Smooth muscle cell (in vitro differentiated cells): ENCODE results near the gene NDUFC2. TPM values are rescaled to one million over a fixed set of nuclear protein-coding genes. Genes with fewer than 3 reads are reported as not detected.

Source experiments
- DNase-seq: peaks from one replicate; lab custom pipeline; 2025; ENCODE audit not compliant: unreplicated experiment; lab: John Stamatoyannopoulos, UW
- H2AFZ ChIP-seq: fragments of 200-600 bp; sonication (generic); 2 replicates; pipeline ENCODE4 v1.6.0; 2016; ENCODE audit warnings: antibody characterized with exemption, low read depth, mild to moderate bottlenecking
- H3F3A ChIP-seq: fragments of 200-600 bp; sonication (generic); 2 replicates; pipeline ENCODE4 v1.6.0; 2017; ENCODE audit warnings: antibody characterized with exemption, low read depth
- H3K27ac ChIP-seq: fragments of 200-600 bp; sonication (generic); 2 replicates; pipeline ENCODE4 v1.5.1; 2016; ENCODE audit warnings: low read depth, mild to moderate bottlenecking
- H3K27me3 ChIP-seq: fragments of 200-600 bp; sonication (generic); 2 replicates; pipeline ENCODE4 v1.6.1; 2016; ENCODE audit warnings: low read depth, mild to moderate bottlenecking
- H3K36me3 ChIP-seq: fragments of 200-600 bp; sonication (generic); 2 replicates; pipeline ENCODE4 v1.5.1; 2016; ENCODE audit warnings: low read depth
- H3K4me1 ChIP-seq: fragments of 200-600 bp; sonication (generic); 2 replicates; pipeline ENCODE4 v1.5.1; 2016; ENCODE audit warnings: low read depth
- H3K4me2 ChIP-seq: fragments of 200-600 bp; sonication (generic); 2 replicates; pipeline ENCODE4 v1.6.0; 2016; ENCODE audit warnings: mild to moderate bottlenecking
- H3K4me3 ChIP-seq: fragments of 200-600 bp; sonication (generic); 2 replicates; pipeline ENCODE4 v1.5.1; 2016; ENCODE audit warnings: mild to moderate bottlenecking
- H3K79me2 ChIP-seq: fragments of 200-600 bp; sonication (generic); 2 replicates; pipeline ENCODE4 v1.6.0; 2016; ENCODE audit warnings: low read depth, mild to moderate bottlenecking
- H3K9ac ChIP-seq: fragments of 200-600 bp; sonication (generic); 2 replicates; pipeline ENCODE4 v1.6.0; 2016; ENCODE audit warnings: low read depth
- H3K9me3 ChIP-seq: fragments of 200-600 bp; sonication (generic); replicated peaks from 2 replicates; pipeline ENCODE4 v1.5.1; 2016; ENCODE audit warnings: low read depth
- H4K20me1 ChIP-seq: fragments of 200-600 bp; sonication (generic); 2 replicates; pipeline ENCODE4 v1.6.0; 2016; ENCODE audit warnings: low read depth
- WGBS: methylation state at CpG from one replicate; pipeline ENCODE4 v1.1.7; 2016; ENCODE audit warnings: low lambda C conversion rate; 5-methylcytosine and 5-hydroxymethylcytosine counted together
- polyA plus RNA-seq: library from polyadenylated mRNA; unstranded; fragments of >200 nt; fragmentation: Nextera tagmentation; extraction: Ambion mirVana; gene quantifications from 2 replicates; pipeline ENCODE4 v1.2.1, GENCODE V29; 2016
- total RNA-seq: library from RNA; depleted of rRNA; stranded (reverse); fragments of >200 nt; gene quantifications from 2 replicates; pipeline ENCODE4 v1.2.3, GENCODE V29; 2014
- TF ChIP-seq, protein P1 (sequence below): fragments of 200-600 bp; sonication (generic); IDR thresholded peaks from 2 replicates; pipeline ENCODE4 v1.5.1; 2017; ENCODE audit warnings: borderline replicate concordance, mild to moderate bottlenecking, antibody characterized with exemption; ENCODE audit not compliant: insufficient read depth, poor library complexity, severe bottlenecking

The NDUFC2 gene
- total and polyA plus RNA-seq, 2 experiments from 2014 or later, result 164 to 472 TPM

DNA sequence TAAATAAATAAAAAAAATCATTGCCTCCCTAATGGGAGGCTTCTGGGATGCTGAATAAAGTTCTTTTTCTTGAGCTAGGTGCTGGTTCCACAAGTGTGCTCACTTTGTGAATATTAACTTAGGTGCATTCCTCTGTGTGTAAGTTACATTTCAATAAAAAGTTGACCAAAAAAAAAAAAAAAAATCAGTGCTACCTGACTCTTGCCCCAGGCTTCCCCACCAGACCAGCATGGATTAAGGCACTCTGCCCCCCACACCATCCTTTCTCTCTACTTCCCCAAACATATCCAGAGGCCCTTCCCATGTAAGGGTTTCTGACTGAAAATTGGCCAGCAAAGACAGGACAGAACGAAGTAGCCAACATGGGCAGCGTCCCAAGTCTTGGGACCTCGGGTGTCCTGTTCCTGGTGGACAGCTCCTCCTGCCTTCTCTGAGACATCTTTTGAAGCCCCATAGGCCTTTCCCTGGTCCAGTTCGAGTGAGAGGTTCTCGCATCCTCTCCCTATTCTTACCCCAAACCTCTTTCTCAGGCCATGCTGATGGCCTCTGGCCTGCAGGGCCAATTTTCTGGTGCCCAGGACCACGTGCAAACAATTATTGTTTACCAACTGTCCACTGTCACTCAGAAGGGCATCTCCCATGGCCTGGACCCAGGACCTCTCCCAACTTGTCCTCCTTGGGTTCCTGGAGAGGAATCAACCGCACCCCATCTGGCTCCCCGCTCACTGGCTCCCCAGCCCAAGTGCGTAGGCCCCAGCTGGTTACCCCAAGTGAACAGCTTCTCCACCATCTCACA is 41.6 kb downstream of the NDUFC2 start:
- peaks cover 6% of the 10 kb centered on the region for H3K4me1 ChIP-seq
- no peaks in the 10 kb centered on the region for H4K20me1 ChIP-seq
- TF ChIP-seq, protein P1, sequence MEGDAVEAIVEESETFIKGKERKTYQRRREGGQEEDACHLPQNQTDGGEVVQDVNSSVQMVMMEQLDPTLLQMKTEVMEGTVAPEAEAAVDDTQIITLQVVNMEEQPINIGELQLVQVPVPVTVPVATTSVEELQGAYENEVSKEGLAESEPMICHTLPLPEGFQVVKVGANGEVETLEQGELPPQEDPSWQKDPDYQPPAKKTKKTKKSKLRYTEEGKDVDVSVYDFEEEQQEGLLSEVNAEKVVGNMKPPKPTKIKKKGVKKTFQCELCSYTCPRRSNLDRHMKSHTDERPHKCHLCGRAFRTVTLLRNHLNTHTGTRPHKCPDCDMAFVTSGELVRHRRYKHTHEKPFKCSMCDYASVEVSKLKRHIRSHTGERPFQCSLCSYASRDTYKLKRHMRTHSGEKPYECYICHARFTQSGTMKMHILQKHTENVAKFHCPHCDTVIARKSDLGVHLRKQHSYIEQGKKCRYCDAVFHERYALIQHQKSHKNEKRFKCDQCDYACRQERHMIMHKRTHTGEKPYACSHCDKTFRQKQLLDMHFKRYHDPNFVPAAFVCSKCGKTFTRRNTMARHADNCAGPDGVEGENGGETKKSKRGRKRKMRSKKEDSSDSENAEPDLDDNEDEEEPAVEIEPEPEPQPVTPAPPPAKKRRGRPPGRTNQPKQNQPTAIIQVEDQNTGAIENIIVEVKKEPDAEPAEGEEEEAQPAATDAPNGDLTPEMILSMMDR, result no peak
- 95% methylated on average over 9 of the region's 9 CpGs for WGBS
- no peaks in the 10 kb centered on the region for H3K36me3 ChIP-seq
- no peak for DNase-seq
- H3K79me2 ChIP-seq, result no peaks in the 10 kb centered on the region
- no peak overlapping the region for H3K4me3 ChIP-seq
- H3K27ac ChIP-seq, result no peak overlapping the region
- H3K27me3 ChIP-seq, result no peaks in the 10 kb centered on the region
- H2AFZ ChIP-seq, result no peak overlapping the region
- H3K9ac ChIP-seq, result no peak overlapping the region
- H3K4me2 ChIP-seq, result no peak overlapping the region
- H3F3A ChIP-seq, result no peaks in the 10 kb centered on the region
- H3K9me3 ChIP-seq, result no peaks in the 10 kb centered on the region

DNA sequence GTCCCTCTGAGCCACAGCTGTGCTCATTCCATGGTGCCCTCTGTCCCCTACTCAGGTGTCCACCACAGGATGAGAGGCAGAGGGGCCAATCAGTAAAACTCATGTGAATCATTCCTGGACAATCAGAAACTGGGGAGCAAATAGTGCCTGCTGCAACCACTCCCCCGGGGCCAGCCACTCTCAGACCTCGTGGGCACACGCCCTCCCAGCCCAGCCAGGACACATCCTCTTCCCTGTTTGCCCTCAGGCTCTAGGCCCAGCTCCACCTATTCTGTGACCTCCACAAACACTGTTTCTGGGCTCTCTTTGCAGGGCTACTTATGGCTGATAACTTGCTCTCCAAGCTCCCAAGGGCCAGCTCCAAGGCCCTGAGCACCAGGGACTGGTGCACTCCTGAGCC is 42.6 kb downstream of the NDUFC2 start:
- WGBS, result 88% methylated on average over 3 of the region's 3 CpGs

DNA sequence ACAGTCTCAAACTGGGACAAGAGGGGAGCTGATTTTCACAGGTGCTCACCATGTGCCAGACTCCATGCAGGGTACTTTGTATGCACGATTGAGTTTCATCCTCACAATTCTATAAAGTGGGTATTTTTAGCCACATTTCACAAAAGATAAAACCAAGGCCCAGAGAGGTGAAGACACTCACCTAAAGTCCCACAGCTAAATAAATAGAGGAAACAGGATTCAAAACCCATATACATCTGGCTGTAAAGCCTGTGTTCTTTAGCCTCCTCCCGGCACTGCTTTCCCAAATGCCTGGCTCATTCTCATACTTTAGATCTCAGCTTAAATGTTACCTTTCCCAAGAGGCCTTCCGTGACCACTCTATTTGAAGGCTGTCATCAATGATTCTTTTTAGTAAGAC is 43.3 kb downstream of the NDUFC2 start:
- TF ChIP-seq, protein P1, result no peak
- Histone ChIP-seq H3K27me3 (no peaks in the 10 kb centered on the region), H3K79me2 (no peaks in the 10 kb centered on the region), H3K4me1 (peaks cover 6% of the 10 kb centered on the region), H3K36me3 (no peaks in the 10 kb centered on the region), H3K9me3 (no peaks in the 10 kb centered on the region), H3K27ac (no peak overlapping the region), H3K4me2 (no peak overlapping the region), H3K4me3 (no peak overlapping the region), H3F3A (no peaks in the 10 kb centered on the region), H3K9ac (no peak overlapping the region), H2AFZ (no peak overlapping the region), H4K20me1 (no peaks in the 10 kb centered on the region)
- DNase-seq, result no peak
- 90% methylated on average over 3 of the region's 3 CpGs for WGBS

More for the DNA sequence above, 42.6 kb downstream of the NDUFC2 start:
- H3K27me3 ChIP-seq, result no peaks in the 10 kb centered on the region
- TF ChIP-seq, protein P1, result no peak
- H3K4me1 ChIP-seq, result peaks cover 6% of the 10 kb centered on the region
- no peaks in the 10 kb centered on the region for H3F3A ChIP-seq
- no peaks in the 10 kb centered on the region for H3K9me3 ChIP-seq
- no peak overlapping the region for H3K4me2 ChIP-seq
- no peaks in the 10 kb centered on the region for H3K36me3 ChIP-seq
- no peaks in the 10 kb centered on the region for H3K79me2 ChIP-seq
- DNase-seq, result no peak
- no peak overlapping the region for H2AFZ ChIP-seq
- no peak overlapping the region for H3K27ac ChIP-seq
- no peaks in the 10 kb centered on the region for H4K20me1 ChIP-seq
- H3K4me3 ChIP-seq, result no peak overlapping the region
- H3K9ac ChIP-seq, result no peak overlapping the region

DNA sequence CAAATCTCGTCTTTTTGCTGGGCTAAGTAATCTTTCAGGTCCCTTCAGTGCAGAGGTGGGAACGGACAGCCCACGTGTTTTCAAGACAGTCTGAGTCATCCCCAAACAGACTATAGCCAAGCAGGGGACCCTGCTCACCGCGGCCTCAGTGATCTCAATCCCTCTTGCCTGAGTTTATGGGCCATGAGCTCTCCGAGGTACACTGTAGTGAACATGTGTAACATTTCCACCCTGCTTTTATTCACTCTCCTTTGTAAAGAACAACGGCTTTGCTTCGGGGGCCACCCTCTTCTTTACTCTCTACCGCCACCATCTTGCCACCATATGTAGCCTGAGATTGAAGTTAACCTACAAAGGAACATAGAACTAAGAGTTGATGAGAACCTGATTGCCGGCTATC is 45.0 kb downstream of the NDUFC2 start:
- no peaks in the 10 kb centered on the region for H3K9me3 ChIP-seq
- no peak overlapping the region for H3K9ac ChIP-seq
- no peak overlapping the region for H3K27ac ChIP-seq
- H3K79me2 ChIP-seq, result no peaks in the 10 kb centered on the region
- no peaks in the 10 kb centered on the region for H3K4me1 ChIP-seq
- no peak overlapping the region for H2AFZ ChIP-seq
- WGBS, result 78% methylated on average over 10 of the region's 10 CpGs
- H4K20me1 ChIP-seq, result no peaks in the 10 kb centered on the region
- H3K27me3 ChIP-seq, result no peaks in the 10 kb centered on the region
- no peak overlapping the region for H3K4me3 ChIP-seq
- no peak overlapping the region for H3K4me2 ChIP-seq
- H3K36me3 ChIP-seq, result no peaks in the 10 kb centered on the region
- DNase-seq, result no peak
- TF ChIP-seq, protein P1, result no peak
- no peaks in the 10 kb centered on the region for H3F3A ChIP-seq
